Upper lobe of left lung (tissue), 4 donors: ENCODE results near the gene RASGEF1C.
"Not testable (repeated sequence)": the region's sequence is repeated elsewhere in the genome, so short reads cannot be mapped to it uniquely, and the experiment has no call there.

Experiments
- POLR2AphosphoS5 ChIP-seq, 2 donors: sonication (generic); formaldehyde crosslinking; IDR thresholded peaks; one replicate each; pipeline ENCODE4 v1.5.1; 2017; ENCODE audit warnings: antibody characterized with exemption in 2 of 2
- TF ChIP-seq, protein P1 (sequence below), 6 experiments: fragments of 450-650 bp in 4 of 6; fragments of 200-600 bp in 2 of 6; sonication (generic) in 2 of 6; IDR thresholded peaks; one replicate each; pipeline ENCODE4 v1.5.1; 2016 to 2019; ENCODE audit warnings: antibody characterized with exemption in 6 of 6

DNA sequence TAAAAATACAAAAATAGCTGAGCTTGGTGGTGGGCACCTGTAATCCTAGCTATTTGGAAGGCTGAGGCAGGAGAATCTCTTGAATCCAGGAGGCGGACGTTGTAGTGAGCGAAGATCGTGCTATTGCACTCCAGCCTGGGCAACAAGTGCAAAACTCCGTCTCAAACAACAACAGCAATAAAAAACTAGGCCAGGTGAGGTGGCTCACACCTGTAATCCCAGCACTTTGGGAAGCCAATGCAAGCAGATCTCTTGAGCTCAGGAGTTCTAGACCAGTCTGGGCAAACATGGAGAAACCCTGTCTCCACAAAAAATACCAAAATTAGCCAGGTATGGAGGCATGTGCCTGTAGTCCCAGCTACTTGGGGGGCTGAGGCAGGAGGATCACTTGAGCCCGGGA is 84.3 kb downstream of the RASGEF1C start:
- TF ChIP-seq, protein P1, sequence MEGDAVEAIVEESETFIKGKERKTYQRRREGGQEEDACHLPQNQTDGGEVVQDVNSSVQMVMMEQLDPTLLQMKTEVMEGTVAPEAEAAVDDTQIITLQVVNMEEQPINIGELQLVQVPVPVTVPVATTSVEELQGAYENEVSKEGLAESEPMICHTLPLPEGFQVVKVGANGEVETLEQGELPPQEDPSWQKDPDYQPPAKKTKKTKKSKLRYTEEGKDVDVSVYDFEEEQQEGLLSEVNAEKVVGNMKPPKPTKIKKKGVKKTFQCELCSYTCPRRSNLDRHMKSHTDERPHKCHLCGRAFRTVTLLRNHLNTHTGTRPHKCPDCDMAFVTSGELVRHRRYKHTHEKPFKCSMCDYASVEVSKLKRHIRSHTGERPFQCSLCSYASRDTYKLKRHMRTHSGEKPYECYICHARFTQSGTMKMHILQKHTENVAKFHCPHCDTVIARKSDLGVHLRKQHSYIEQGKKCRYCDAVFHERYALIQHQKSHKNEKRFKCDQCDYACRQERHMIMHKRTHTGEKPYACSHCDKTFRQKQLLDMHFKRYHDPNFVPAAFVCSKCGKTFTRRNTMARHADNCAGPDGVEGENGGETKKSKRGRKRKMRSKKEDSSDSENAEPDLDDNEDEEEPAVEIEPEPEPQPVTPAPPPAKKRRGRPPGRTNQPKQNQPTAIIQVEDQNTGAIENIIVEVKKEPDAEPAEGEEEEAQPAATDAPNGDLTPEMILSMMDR (IDR thresholded peaks at IDR 0.05): not testable (repeated sequence)
- TF ChIP-seq POLR2AphosphoS5 (IDR thresholded peaks at IDR 0.05): not testable (repeated sequence)
